ENCODE measurements around the gene DMRT1.

The DMRT1 gene

DNA sequence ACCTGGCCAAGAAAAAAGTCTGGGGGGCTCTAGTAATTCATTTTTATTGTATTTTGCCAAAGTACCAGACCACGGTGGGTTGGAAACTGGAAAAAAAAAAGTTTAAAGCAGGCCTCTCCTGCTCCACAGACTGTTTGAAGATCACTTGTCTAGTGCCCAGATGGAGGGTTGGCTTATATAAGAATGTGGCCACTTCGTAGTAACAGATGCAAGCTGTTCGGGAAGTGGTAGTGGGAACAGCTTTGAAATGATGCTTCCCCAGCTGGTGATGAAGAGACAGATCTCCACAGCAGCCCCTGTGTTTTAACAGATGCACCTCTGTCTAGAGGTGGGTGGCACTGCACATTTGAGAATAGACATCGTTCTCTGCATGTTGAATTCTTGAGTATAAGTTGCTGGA, 80.7 kb downstream of the DMRT1 start:
- DNase-seq (ENCODE audit: low read depth in 3 of 3) = no peak

DNA sequence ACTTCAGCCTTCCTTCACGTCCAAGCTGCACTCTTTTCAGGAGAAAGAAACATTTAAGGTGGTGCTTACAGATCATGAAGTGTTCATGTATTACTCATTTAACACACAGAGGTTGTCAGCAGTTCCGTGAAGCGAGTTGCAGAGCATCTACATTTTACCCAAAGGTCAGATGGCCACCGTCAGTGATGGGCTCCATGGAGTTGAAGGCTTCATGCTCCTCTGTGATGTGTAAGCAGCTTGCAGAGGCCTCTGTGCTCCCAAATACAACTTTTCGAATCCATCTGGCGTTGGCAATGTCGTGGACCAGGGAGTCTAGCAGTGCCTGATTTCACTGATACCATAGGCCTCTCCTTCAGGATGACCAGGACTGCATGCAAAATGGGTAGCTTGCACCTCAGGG, 81.2 kb downstream of the DMRT1 start:
- no peak for DNase-seq (ENCODE audit: low read depth in 3 of 3)

DNA sequence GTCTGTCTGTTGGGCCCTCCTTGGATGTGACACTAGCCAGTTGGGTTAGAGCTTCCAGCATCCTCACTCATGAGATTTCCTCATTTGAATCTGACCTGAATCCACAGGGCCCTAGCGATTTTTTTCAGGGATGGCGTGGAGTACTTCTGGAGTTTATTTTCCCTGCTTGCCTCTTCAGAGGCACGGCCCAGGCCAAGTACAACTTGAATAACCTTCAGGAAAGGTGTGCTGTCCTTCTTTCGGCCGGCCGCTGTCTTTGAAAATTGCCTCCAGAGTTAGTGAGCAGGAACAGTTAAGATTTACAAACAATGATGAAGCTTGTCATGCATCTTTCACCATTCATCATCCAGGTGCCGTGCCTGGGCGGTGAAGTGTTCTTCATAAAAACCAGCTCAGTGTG, 85.5 kb downstream of the DMRT1 start:
- no peak for DNase-seq (ENCODE audit: low read depth in 3 of 3)

DNA sequence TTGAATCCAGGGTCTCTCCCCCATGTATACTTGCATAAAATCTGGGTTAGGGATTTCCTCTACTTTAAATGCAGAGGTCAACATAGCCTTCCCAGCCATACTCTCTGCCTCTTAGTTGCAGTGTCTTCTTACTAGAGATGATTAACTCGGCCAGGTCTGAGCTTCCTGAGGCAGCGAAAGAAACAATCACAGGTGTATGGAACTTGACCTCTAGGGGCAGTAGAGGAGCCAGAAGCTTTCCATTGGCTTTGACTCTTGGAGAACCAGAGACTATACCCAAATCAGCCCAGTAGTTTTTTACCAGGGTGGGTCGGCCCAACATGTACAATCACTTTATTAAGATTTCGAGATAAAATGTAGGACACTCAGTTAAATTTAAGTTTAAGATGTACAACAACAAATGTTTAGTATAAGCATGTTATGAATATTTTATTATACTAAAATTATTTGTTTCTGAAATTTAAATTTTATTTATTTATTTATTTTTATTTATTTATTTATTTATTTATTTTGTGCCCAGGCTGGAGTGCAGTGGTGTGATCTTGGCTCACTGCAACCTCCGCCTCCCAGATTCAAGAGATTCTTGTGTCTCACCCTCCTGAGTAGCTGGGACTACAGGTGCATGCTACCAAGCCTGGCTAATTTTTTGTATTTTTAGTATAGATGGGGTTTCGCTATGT, 87.0 kb downstream of the DMRT1 start:
- peak in 1 of 3 donors; percentile 3 for DNase-seq (ENCODE audit: low read depth in 3 of 3)

DNA sequence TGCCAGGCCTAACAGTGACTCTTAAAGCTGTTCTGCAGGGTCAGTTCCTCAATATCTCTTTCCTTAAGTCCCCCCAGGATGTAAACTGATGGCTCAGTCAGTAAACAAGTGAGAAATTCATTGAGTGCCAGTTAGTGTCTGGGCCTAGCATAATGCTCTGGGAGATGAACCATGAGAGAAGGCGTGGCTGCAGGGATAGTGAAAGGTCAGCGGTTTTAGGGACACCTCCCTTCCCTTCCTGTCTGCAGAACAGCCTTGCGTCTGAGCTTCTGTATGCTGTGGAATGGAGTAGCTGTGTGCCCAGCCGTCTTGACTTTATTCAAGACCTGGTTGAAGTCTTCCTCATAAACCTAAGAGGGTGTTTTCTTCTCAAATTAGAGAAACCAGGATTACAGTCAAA, 88.2 kb downstream of the DMRT1 start:
- no peak for DNase-seq (ENCODE audit: low read depth in 3 of 3)

DNA sequence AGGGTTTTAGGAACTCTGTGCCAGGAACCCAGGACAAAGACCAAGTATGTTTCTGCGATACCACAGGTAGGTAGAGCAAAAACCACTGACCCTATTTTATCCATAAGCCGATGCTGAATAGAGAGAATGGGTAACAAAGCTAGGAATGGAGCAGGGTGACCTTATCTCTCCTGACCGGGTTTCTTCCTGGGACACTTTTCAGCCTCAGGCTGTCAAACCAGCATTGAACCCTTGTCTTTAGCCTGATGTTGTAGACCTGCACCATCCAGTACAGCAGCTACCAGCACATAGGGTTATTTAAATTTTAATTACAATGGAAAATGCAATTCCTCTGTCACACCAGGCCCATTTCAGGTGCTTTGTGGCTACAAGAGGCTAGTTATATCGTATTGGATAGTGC, 91.9 kb downstream of the DMRT1 start:
- DNase-seq (ENCODE audit: low read depth in 3 of 3) = no peak

DNA sequence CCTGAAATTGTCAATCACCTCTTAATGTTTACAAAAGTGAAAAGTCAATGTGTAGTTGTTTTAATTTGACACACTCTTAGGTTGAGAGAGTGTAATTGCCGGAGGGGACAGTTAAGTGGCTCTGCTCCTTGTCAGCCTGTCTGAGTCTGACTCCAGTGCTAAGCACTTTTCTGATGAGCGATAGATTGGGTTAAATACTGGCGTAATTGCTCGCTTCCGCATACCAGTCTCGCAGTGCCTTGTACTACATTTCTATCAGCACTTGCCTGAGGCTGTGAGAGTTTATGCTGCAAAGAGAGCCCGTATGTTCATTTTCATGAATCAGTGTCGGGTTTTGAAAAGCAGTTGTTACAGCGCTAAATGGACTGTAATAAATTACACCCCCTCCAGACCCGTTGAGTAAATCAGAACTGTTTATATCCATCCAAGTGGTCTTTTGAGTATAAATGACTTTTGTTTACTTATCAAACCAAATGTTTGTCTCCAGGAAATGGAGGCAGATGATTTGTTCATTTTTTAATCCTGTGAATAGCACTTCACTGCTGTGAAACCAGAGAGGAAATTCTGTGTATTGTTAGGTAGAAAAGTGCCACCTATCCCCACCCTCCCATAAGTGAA, 94.0 kb downstream of the DMRT1 start:
- no peak for DNase-seq (ENCODE audit: low read depth in 3 of 3)

DNA sequence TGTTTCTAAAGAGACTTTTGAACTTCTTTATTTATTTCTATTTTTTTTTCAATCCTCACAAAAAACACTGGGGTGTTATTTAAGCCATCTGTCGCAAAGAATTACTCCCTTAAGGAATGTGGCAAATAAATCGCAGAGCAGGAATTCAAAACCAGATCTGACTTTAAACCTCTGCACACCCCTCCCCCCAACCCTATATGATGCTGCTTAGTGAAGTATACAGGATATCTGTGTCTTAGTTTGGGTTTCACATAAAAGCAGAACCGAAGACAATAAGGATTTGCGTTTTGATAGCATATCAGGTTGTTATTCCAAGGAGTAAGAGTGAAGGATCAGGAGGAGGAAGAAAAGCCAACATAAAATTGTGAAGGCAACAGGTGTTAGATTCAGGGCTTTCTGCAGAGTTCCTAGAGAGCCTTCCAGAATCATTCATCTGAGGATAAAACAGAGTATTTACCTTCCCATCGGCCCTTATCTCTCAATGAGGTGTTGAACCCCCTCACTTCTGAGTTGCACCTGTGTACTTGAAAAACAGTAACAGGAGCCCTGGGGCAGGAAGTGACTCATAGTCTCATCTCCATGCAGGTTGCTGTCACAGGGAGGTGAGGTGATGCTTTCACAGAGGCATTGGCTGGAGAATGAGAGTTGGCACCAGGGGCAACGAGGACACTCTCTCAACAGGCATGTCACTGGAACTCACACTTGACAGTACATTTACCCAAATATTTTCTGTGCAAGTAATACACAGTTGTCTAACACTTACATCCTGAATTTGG, 101.5 kb downstream of the DMRT1 start:
- DNase-seq (ENCODE audit: low read depth in 3 of 3) = no peak

DNA sequence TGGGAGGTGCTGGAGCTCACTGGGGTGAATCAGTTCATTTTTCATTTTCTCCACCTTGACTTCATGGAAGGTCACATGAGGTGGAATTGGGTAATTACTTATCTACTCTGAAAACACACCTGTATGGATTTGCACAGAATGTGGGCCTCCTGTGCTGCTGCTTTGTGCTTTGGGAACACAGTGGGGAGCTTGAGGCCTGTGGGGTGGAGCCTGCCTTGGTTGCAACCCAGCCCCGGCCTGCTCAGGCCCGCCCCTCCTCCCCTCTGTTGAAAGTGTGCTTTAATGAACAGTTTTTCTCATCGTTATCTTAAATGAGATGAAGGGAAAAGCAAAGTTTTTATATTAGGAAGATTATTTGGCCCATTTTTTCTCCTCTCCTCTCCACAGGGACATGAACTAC, 106.5 kb downstream of the DMRT1 start:
- no peak for DNase-seq (ENCODE audit: low read depth in 3 of 3)

DNA sequence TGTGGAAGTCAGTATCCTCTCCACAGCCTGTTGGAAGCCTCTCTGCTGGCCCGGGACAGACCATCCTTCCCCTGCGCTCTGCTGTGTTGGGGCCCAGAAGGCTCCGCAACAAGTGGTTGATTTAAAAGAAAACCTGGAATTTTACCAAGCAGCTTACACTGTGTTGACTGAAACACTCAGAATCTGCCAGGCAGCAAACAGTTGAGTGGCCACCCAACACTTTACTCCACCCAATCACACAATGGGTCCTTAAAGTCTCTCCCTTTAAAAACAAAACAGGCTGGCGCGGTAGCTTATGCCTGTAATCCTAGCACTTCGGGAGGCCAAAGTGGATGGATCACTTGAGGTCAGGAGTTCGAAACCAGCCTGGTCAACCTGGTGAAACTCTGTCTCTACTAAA, 107.0 kb downstream of the DMRT1 start:
- no peak for DNase-seq (ENCODE audit: low read depth in 3 of 3)

DNA sequence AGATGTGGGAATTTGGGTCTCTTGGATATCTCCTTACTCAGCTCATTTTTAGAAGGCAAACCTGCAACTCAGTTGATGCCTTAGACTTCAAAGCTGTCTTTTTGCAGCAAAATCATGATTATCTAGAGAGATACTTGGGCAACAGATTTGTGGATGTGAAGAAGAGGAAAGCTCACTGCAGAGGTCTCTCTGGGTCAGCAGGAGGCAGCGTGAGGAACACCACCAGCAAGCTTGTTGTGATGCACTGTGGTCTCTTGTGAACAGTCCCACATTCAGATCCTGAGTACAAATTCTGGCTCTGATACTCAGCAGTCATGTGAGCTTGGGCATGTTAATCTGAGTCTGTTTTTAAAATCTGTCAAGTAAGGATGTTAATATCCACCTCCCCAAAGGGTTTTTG, 108.6 kb downstream of the DMRT1 start:
- DNase-seq (ENCODE audit: low read depth in 3 of 3) = no peak

DNA sequence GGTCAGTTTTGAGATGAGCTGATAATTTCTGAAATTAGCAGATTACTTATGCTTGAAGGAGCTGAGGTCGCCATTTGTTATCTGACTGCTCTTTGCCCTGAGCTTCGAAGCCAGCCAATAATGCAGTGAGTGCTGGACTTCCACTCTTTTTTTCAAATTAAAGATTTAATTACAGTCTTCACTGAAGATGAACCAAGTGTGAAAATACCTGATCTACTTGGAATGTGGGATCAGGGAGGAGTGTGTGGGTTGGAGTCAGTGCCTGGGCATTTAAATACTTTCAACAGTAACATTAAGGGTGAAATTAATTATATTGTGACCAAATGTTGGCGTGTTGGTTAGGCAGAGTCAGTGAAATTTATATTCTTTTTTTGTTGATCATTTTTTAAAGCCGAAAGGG, 111.0 kb downstream of the DMRT1 start:
- DNase-seq (ENCODE audit: low read depth in 3 of 3) = no peak

DNA sequence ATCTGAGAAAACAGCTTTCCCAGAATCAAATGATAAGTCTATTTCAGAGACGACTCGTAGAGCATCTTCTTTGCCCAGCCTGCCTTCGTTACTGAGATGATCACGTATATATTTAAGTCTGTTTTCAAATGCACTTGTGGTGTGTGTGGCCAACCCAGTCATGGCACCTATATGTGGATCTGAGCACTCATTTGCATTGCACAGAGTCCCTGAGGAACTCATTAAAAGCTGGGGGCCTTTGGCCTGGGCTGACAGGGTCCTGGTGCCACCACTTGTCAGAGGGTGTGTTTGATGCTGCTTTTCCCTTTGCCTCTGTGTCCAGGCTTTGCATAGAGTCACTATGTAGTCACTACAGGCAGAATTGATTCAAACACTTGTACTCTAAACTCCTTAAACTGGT, 117.6 kb downstream of the DMRT1 start:
- DNase-seq (ENCODE audit: low read depth in 3 of 3) = no peak

DNA sequence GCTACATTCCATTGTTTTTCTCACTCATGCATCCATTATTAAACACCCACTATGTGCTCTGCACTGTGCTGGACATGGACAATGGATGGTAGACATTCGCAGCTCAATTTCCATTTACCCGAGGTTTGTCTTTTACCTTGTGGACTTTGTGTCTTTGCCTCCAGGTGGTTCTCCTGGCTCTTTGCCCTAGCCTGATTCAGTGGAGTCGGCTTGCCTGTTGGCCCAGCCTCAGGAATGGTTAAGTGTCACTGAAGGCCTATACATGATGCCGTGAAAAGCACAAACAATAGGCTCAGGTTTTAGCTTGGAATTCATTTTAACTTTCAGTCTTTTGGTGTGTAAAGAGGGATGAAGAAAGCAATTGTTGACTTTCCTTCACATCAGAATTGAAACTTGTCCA, 118.4 kb downstream of the DMRT1 start:
- no peak for DNase-seq (ENCODE audit: low read depth in 3 of 3)

DNA sequence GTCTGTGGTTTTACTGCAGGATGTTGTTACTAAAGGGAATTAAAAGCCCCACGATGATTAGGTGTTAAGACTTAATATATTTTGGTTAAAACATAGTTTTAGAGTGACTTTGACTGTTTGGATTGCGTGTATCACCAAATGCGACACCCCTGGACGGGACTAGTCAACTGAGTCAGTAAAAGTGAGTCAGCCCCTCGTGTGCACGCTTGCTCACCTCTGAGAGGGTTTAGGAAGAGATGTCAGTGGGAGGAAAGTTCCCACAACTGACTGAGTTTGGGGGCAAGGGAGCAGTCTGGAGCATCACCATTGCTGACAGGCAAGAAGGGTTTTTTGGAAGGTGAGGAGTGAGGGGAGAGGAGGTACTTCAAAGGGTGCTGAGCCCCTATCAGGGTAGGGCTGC, 120.5 kb downstream of the DMRT1 start:
- DNase-seq (ENCODE audit: low read depth in 3 of 3) = no peak

DNA sequence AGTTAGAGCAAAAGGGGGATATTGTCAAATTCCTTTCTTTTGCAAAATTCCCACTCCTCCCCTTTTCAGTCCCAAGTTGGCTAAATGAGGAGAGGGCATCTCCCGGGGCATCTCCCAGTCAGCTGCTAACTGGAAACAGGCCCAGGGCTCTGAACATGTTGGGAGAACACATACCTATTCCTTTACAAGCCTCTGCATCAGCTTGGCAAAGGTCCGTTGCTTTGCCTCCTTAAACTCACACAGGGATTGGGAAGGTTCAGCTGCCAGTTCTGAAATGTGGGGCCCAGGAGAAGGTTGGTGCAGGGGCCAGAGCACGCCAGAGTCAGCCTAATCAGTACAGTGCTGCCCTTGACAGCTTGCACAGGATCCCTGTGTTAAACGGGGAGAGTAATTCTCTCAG, 124.0 kb downstream of the DMRT1 start:
- DNase-seq (ENCODE audit: low read depth in 3 of 3) = no peak

DNA sequence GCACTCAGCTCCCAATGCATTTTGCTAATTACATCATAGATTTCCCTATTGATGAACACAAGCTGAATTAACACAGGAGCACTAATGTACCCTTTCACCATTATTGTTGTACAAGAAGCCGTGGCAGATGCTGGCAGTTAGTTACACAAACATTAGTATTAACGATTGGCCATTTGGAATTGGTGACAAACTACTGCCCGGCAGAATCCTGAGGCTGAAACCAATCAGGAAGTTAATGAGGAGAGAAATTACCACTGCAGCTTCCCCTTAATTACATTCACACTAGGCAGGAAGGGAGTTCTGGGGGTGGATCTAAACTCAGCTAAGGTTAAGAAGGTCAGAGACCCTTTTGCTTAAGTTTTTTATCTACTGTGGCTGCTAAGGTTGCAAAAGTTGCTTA, 125.4 kb downstream of the DMRT1 start:
- DNase-seq (ENCODE audit: low read depth in 3 of 3) = no peak

DNA sequence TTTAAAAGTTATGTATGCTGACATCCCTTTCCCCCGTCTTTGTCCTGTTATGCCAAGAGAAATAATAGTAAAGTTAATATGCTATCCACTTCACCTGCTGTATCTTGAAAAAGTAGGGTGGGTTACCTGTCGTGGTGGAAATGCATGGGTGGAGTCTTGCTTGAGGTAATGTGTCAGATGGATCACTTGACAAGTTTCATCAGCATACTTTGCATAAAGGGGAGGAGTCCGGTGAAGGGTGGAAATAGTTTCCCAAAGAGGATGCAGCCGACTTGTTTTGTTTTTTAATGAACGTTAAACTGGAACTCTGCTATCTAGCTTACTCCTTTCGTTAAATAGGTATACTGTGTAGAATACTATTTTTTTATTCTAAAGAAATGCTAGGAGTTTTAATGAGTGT, 125.9 kb downstream of the DMRT1 start:
- no peak for DNase-seq (ENCODE audit: low read depth in 3 of 3)

DNA sequence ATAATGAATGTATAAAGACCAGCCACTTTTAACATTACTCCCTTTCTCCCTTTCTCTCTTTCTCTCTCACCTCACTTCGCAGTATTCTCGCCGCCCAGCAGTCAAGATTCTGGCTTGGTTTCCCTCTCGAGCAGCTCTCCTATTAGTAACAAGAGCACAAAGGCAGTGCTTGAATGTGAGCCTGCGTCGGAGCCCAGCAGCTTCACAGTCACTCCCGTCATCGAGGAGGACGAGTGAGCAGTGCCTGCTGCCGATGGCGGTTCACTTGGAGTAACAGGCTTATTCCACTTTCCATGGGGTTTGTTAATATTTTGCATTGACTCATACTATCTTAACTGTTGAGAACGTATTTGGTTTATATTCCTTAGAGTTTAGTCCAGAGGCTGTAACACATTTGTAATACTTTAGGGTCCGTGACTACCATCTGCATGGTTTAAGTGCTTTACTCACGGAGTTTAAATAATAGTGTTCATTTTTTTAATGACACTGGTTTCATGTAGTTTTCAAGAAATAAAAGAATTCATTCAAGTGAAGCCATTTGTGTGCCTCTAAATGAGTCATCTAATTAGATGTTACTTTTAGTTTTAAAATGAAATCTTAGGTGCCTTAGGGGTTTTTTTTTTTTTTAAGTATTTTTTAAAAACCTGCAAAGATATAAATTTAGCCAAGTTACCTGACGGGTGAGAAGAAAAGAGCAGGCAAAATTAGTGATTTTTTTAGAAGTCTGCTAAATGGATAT, 126.6 kb downstream of the DMRT1 start:
- no peak for DNase-seq (ENCODE audit: low read depth in 3 of 3)

DNA sequence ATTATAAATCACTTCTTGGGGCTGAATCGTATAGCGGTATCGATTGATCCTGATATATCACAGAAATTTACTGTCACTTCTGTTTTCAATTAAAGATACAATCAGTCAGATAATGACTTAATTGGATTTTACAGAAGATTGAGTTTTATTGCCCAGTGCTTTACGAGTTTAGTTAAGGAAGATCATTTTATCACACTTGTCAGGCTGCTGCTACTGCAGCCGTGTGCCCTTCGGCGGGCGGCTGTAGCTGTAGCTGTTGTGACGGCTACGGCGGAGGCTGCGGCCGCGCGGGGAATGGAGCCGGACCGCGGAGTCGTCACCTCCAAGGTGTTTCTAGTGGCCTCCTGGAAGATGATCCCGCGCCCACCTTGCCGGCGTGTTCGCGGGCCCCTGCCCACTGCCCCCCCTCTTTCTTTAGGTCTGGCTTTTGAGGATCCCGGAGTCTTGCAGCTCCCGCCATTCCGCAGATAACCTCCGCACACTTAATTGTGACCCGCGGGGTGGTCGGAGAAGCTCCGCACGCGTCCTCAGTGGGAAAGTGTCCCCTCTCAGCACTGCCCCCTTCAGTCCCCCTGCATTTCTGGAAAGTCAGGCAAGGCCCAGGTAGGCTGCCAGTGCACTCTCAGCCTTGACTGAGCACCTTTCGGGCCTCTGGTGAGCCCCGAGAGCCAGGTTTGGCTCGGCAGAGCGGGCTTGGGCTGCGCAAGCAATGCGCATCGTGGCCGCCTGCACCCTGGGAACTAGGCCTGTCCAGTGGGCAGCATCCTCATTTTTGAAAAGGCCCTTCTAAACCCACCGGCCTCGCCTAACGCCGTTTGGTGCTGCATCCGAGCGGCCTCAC, 128.0 kb downstream of the DMRT1 start:
- no peak for DNase-seq (ENCODE audit: low read depth in 3 of 3)

DNA sequence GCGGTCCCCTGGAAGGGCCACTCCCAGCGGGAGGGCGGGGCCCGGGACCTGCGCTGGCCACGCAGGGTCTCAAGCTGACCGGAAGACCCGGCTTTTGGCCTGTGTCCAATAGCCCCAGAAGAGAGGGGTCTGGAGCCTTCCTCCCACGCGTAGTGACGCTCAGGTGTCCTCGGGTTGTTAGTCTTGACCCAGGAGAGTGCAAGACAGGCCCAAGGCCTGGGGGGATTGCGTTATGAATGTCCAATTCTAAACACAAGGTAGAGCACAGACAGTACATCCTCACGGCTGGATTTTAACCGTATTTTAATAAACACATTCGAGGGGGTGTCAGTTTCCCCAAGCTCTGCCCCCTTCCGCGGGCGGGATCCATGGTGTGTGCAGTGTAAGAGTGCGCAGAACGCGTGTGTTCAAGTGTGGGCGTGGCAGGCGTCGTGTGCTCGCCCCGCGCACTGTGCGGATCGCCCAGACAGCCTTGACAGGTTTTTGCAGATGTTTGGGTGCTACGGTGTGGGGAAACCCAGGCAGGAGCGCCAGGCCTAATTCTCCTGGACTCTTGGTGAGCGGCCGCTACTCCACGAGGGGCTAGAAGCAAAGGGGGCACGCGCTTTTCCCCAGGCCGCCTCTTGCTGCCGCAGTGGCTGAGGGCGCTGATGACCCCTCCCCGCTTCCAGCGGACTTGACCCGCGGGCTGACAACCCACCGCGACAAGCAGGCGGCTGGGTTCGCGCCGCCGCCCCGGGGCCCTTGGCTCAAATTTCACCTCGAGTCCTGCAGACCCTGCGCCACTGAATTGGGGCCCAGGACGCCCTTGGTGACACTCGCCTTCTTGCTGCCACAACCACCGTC, 128.9 kb downstream of the DMRT1 start:
- no peak for DNase-seq (ENCODE audit: low read depth in 3 of 3)

Measured in stimulated activated CD4-positive, alpha-beta T cell treated with anti-CD3 and anti-CD28 coated beads, TNF-alpha, amount 100 ng/mL, for 48 hours (primary cell).